Glomerular endothelial cell (primary cell): Measurements from ENCODE around the gene VWA1. TPM values are rescaled to one million over a fixed set of nuclear protein-coding genes. Genes with fewer than 3 reads are reported as not detected.
"Not testable (repeated sequence)": the region's sequence is repeated elsewhere in the genome, so short reads cannot be mapped to it uniquely, and the experiment has no call there.

Experiments used
- DNase-seq: peaks from one replicate; pipeline ENCODE4 v3.0.0-alpha.2; 2011; ENCODE audit warnings: low read depth, low spot score; ENCODE audit errors: extremely low read depth
- total RNA-seq: library from RNA; depleted of rRNA; stranded (reverse); fragments of >200 nt; gene quantifications from 2 replicates; pipeline ENCODE4 v1.2.3, GENCODE V29; 2015

Gene VWA1
- total RNA-seq, 1 donor from 2014 or later: 34.8 TPM

- DNase-seq: no peak
These were observed 12.8 kb upstream of the VWA1 start for GRCh38 chr1:1422465-1423244.

DNA sequence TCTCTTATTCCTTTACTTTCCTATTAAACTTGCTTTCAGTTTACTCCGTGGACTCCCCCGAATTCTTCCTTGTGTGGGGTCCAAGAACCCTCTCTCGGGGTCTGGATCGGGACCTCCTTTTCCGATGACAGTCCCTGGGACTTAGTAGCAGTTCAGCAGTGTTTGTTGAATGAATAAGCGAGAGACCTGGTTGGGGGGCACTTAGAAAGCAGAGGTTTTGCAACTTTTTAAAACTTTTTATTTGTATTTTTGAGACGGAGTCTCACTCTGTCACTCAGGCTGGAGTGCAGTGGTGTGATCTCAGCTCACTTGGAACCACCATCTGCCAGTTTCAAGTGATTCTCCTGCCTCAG, 12.3 kb upstream of the VWA1 start:
- no peak for DNase-seq

DNA sequence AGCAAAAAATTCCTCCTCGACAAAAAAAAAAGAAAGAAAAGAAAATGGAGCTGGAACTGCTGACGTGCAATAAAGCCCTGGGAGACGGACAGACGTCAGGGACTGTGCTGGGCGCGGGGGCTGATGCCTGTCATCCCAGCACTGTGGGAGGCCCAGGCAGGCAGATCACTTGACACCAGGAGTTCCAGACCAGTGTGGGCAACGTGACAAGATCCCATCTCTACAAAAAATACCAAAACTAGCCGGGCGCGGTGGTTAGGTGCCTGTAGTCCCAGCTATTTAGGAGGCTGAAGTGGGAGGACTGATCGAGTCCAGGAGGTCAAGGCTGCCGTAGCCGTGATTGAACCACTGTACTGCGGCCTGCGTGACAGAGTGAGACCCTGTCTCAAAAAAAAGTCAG, 10.8 kb upstream of the VWA1 start:
- no peak for DNase-seq

GRCh38 chr1:1425426-1425752, 10.1 kb upstream of the VWA1 start:
- no peak for DNase-seq

- no peak for DNase-seq
These were observed 9.6 kb upstream of the VWA1 start for GRCh38 chr1:1425753-1426495.

DNA sequence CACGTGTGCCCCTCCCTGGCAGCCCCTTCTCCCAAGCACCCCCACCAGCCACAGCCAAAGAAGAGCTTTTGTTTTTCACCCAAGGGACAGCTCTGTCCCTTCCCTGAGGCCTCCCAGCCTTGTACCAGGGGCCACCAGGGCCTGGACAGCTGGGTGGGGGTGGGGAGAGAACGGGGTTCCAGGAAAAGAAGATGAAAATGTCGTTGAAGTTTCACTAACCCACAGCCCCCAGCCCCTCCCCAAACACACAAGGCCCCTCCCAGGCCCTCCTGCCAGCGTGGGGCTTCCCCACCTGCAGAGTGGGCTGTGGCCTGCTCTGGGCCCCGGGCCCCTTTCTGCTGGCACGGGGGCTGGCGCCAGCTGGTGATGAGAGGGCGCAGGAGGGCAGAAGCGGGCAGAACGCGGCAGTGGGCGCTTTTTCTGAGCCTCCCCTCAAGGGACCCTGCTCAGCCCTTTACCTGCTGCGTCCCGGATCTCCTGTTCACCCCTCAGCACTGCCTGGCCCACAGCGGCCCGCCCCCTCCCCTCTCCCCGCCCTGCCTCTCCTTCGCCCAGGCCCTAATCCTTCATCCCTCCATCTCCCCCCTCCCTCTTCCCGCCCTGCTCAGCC, 8.9 kb upstream of the VWA1 start:
- no peak for DNase-seq

GRCh38 chr1:1427106-1427819, 8.2 kb upstream of the VWA1 start:
- DNase-seq: no peak

GRCh38 chr1:1427820-1428148, 7.7 kb upstream of the VWA1 start:
- no peak for DNase-seq

DNA sequence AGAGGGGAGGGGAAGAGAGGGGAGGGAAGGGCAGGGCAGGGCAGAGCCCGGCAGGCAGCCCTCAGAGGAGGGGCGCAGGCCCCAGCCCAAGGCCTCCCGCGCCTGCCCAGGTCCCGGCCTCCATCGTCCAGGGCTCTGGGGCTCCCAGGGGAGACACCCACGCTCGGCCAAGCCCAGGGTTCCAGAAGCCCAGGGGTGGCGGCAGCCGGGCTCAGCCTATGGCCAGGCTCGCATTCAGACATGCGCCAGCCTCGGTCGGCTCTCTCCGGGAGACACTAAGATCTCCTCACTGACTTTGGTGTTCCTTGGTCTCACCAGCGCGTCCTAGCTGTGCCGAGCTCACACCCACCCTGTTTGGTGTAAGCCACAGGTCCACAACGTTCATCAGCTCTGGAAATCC, 7.3 kb upstream of the VWA1 start:
- DNase-seq: no peak

DNA sequence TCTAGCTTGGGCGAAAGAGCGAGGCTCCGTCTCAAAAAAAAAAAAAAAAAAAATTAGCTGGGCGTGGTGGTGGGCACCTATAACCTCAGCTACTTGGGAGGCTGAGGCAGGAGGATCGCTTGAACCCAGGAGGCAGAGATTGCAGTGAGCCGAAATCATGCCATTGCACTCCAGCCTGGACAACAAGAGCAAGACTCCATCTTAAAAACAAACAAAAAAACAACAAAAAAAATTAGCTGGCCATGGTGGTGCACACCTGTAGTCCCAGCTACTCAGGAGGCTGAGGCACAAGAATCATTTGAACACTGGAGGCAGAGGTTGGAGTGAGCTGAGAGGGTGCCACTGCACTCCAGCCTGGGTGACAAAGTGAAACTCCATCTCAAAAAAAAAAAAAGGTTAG, 6.5 kb upstream of the VWA1 start:
- not testable (repeated sequence) for DNase-seq

GRCh38 chr1:1429671-1430073, 5.8 kb upstream of the VWA1 start:
- DNase-seq: no peak

DNA sequence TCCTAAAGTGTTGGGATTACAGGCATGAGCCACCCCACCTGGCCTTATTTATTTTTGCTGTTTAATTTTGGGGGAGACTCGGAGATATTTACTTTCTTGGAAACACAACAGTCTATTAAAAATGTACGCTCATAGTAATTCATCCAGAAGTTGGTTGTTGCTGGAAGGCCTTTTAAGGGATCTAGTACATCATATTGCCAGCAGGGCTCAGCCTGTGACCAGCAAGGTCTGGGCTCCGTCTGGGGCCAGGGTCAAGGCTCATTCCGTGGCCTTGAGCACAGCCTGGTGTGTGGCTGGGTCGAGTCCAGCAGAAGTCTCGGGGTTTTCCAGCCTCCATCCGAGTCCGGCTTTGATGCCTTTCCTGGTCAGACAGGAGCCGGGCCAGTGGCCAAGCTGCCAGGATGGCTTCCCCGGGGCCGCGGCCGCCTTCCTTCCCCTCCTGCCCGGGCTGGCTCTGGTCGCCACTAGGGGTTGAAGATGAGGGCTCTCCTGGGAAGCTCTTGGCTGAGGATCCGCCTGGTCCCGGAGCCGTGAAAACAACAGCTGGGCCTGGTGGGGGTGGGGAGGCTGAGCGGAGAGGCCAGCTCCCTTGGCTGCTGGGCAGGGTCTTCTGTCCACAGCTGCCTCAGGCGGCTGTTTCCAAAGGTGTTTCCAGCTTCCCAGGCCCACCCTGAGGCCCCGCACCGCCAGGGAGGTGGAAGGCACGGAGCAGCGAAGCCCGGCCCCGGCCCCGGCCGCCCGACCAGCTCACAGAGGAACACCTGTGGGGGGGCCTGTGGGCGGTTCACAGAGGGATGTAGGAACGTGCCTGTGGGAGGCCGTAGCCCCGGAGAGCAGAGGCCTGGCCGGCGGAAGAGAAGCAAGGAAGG, 5.1 kb upstream of the VWA1 start:
- peak; percentile 23 for DNase-seq

DNA sequence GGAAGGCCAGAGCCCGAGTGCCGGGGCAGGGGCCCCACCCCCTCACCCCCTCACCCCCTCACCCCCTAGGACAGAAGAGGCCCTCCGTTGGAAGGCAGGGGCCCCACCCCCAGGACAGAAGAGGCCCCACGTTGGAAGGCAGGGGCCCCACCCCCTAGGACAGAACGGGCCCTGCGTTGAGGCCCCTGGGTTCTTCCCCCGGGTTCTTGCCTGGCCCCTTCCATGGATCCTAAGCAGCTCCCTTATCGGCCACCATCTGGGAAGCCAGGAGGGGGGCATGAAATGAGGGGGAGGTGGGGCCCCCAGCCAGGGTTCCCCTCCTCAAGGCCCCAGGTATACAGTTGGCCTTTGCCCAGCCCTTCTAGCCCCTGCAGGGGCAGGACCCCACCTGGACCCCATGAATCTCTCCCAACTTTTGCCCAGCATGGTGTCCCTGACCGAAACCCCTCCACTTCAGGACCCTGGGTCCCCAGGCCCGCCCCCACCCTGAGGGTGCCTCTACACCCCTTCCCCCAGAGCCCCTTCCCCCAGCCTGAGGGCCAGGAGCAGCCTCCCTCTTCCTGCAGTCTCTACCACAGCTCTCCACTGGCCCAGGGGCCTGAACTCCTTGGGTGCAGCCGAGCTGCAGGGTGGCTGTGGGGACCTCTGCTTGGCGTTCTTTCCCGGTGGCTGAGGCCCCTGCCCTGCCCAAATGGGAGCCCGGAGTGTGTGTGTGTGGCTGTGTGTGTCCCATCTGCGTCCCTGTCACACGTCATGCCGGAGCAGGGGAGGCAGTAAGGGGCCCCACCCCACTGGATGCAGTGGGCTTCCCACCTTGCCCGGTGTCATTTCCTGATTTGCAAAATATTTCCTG, 4.3 kb upstream of the VWA1 start:
- no peak for DNase-seq

DNA sequence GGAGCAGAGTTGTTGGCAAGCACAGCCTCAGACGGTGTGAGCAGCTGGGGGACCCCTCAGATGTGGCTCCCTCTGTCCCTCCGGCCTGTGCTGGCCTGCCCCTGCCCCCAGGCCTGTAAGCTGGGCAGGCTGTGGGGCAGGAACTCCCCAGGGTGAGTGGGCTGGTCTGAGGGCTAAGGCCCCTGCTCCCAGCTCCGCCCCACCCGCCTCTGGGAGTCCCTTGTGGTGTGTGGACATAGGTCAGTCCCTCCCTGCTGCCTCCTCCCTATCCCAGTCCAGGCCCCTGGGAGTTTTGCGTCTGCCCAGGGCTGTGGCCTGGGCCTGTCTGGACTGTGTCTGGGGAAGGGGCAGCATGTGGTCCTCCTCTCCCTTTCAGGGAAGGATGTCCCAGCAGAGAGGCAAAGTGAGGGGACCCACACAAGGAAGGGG, 3.6 kb upstream of the VWA1 start:
- no peak for DNase-seq

DNA sequence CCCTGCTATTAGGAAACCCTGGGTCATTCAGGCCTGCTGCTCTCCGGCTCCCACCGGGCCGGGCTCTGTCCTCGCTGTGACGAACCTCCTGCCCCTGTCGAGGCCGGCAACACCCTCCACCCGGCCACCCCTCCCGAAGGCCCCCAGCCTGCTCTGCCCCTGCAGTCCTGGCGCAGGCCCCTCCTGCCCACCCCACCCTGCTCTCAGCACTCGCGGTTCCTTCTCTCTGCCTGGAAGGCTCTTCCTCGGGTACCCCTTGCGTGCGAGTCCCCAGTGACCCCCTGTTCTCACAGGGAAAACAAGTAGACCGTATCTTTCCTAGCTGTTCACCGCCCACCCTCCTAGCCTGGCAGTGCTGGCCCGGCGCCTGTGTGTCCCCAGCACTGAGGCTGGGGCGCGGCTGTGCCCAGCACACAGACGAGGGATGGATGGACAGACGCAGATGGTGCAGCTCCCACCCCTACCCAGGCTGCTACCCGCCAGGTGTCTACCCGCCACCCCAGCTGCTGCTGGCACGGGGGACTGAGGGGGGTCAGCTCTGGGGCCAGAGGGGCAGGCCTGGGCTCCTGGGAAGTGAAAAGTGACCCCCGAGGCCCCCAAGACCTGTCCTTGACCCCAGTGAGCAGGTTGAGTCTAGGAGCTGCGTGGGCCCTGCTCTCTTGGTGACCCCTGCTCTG, 3.1 kb upstream of the VWA1 start:
- no peak for DNase-seq

DNA sequence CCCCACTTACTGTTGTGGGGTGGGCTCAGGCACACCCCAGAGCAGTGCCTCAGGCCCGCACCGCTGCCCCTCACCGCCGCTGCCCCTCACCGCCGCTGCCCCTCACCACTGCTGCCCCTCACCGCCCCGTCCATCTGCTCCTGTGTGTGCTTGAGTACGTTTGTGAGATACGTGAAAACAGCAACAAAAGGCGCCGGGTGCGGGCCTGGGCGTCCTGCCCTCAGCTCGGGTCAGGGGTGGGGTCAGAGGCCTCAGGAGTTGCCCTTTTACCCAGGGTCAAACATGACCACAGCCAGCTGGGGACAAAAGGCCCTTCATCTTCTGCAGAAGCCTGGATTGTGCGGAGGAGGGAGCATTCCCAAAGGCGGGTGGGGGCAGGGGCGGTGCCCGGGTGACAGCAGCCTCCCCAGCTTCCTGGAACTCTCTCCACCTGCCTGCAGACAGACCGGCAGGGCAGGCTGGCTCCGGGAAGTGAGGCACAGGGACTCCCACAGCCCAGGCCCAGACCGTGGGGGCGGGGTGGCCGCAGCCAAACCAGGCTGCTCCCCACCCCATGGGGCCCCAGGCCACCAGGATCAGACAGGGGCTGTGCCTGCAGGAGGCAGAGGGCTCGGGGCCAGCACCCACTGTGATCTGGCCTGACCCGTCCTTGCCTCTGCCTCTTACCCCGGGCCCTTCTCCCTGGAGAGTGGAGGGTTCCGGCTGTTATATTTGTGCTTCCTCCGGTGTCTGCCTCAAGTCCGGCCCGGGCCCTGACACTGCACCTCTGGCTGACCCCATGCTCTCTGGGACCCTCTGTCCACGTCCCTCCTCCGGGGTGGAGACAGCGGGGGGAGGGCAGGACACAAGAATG, 2.3 kb upstream of the VWA1 start:
- no peak for DNase-seq

DNA sequence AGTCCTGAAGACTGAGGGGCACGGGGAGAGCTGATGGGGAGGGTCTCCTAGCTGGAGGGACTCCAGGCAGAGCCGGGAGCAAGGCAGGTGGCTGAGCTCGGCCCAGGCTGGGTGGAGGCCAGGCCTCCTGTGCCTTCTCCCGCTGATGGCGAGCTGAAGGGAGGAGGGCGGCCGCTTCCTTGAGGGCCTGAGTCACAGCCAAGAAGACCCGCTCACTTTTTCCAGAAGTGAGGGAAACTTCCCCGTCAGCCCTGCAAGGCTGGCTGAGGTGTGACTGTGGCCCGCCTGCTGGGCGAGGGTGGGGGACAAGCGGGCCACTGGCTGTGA, 1.7 kb upstream of the VWA1 start:
- DNase-seq: no peak

GRCh38 chr1:1434131-1434823, 1.2 kb upstream of the VWA1 start:
- no peak for DNase-seq
